Fibroblast of mammary gland (primary cell): ENCODE data around the gene ZDHHC22.

Experiments used
- DNase-seq: peaks from one replicate; pipeline ENCODE4 v3.0.0-alpha.2; 2010; ENCODE audit warnings: low read depth
- H3K4me3 ChIP-seq: 2 replicates; pipeline ENCODE4 v1.5.1; 2011; ENCODE audit warnings: low read depth, mild to moderate bottlenecking, low read length, moderate library complexity; ENCODE audit not compliant: control insufficient read depth
- TF ChIP-seq, protein P1 (sequence below): conservative IDR thresholded peaks from 2 replicates; pipeline ENCODE4 v1.5.1; 2011; ENCODE audit warnings: low read depth, low read length, inconsistent platforms; ENCODE audit not compliant: control insufficient read depth, insufficient read depth

The ZDHHC22 gene

DNA sequence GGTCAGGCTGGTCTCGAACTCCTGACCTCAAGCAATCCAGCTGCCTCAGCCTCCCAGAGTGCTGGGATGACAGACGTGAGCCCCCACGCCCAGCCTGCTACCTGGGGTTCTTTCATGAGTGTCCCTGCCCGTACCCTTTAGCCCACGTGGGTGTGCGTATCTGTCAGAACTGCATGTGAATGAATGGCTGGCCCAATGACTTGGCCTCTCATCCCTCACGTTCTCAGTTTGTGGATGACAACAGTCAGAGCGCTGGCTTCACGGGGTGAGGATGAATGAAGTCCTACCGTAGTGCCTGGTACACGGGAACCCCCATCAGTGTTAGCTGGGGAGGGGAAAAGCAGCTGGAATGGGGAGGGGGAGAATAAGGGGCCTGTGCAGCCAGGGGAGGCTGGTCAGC lies 16.1 kb upstream of the ZDHHC22 start:
- no peak overlapping the region for H3K4me3 ChIP-seq
- TF ChIP-seq, protein P1, sequence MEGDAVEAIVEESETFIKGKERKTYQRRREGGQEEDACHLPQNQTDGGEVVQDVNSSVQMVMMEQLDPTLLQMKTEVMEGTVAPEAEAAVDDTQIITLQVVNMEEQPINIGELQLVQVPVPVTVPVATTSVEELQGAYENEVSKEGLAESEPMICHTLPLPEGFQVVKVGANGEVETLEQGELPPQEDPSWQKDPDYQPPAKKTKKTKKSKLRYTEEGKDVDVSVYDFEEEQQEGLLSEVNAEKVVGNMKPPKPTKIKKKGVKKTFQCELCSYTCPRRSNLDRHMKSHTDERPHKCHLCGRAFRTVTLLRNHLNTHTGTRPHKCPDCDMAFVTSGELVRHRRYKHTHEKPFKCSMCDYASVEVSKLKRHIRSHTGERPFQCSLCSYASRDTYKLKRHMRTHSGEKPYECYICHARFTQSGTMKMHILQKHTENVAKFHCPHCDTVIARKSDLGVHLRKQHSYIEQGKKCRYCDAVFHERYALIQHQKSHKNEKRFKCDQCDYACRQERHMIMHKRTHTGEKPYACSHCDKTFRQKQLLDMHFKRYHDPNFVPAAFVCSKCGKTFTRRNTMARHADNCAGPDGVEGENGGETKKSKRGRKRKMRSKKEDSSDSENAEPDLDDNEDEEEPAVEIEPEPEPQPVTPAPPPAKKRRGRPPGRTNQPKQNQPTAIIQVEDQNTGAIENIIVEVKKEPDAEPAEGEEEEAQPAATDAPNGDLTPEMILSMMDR = no peak
- no peak for DNase-seq

DNA sequence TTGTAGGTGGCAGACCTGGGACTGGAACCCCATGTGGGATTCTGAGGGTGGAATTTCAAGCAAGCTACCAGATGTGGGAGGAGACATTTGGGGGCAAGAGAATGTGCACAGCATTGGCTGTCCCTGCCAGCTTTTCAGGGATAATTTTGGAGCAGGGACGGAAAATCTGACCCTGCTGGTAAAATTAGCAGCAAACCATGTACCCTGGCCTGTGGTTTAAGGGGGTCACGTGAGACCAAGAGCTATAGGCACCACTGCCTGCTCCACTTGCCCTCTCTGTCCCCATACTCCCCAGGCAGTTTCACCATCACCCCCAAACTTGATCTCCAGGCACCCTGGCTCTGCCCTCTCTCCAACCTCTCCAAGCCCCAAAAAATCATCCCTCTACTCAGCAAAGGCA lies 13.5 kb upstream of the ZDHHC22 start:
- no peak overlapping the region for H3K4me3 ChIP-seq
- DNase-seq = no peak
- TF ChIP-seq, protein P1 = no peak

GRCh38 chr14:77154421-77154820 lies 12.8 kb upstream of the ZDHHC22 start:
- TF ChIP-seq, protein P1 = no peak
- DNase-seq = no peak
- H3K4me3 ChIP-seq = no peak overlapping the region

DNA sequence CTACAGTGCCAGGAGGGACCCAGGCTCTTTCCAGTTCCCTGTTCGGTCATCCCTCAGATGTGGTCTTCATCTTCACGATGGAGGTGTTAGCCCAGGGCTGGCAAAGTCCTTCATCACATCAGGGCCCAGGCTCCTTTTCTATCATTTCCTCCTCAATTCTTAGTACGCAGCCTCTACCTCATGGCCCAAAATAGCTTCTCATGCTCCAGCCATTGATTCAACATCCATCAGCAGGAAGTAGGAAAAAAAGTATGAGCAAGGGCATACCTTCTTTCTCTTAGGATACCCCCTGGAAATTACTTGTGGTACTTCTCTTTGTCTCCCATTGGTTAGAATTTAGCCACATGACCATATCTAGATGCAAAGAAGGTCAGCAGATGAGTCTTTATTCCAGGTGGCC lies 12.2 kb upstream of the ZDHHC22 start:
- TF ChIP-seq, protein P1 = no peak
- no peak for DNase-seq

GRCh38 chr14:77151918-77152588 lies 10.5 kb upstream of the ZDHHC22 start:
- TF ChIP-seq, protein P1 = peak; percentile 23
- no peak overlapping the region for H3K4me3 ChIP-seq
- peak; percentile 23 for DNase-seq

More for the DNA sequence above, 12.2 kb upstream of the ZDHHC22 start:
- no peak overlapping the region for H3K4me3 ChIP-seq

- H3K4me3 ChIP-seq = no peak overlapping the region
- peak; percentile 8 for DNase-seq
- TF ChIP-seq, protein P1 = peak; percentile 62
Measured at GRCh38 chr14:77151245-77151644, 9.7 kb upstream of the ZDHHC22 start.
